Measurements from ENCODE around the gene FLNB. TPM values are rescaled to one million over a fixed set of nuclear protein-coding genes. Genes with fewer than 3 reads are reported as not detected.

Gene FLNB
- total RNA-seq, 2 donors from 2014 or later: 28.0 to 94.4 TPM

DNA sequence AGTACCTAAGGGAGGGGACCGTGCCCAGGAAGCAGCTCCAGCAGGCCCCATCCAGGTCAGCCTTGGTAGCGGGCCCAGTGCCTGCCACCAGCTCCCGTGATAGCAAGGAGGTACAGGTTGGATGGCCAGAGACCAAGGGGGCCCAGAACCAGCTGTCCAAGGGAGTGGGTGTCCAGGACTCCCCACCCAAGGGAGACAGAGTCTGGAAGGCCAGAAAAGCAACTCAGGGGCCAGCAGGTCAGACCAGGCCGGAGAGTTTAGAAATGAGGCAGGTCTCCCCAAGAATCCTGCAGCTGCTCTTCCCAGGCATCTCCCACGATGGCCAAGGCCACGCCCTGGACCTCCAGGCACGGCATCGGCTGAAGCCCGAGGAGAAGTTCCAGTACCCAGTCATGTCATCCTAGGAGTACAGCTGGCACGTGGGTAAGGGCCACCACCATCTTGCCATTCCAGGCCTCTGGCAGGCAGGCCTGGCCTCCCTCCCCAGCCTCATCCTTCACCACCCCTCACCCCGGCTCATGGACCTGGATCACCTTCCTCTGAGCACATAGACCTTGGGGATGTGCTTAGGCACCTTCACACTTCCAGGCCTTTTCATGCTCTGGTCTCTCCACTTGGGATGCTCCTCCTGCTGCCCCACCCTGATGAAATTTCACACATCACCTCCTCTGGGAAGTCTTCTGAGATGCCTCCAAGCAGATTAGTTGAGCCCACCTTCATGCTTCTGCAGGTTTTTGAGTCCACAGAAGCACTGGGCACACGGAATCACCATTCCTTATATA lies 172.1 kb downstream of the FLNB start:
- DNase-seq (no peak), ATAC-seq (no peak)
- intact Hi-C loops (cut with DNase I): no loop called here

DNA sequence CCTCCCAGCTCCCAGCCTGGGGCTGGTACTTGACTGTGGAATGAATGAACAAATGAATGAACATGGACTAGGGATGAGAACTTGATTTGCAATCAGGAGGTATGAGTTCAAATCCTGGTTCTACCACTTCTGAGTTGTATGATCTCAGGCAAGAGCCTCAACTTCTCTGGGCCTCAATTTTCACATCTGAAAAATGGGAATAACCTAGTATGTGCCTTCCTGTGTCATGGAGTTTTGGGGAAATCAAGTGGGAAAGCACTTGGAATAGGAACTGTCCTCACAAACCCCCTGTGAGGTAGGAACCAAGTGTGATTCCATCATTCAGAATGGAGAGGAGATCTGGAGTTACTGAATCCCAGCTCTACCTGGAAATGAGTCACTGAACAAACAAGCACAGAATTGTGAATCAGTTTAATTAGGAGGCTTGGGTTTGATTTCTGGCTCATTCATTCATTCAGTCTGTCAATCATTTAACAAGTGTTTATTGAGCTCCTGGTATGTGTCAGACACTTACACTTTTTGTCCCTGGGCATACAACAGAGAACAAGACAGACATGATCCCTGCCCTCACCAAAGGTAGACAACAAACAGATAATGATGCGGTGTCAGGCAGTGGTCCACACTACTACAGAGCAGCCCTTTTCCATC lies 172.8 kb downstream of the FLNB start:
- ATAC-seq (no peak), DNase-seq (no peak)
- intact Hi-C loops (cut with DNase I): no loop called here

DNA sequence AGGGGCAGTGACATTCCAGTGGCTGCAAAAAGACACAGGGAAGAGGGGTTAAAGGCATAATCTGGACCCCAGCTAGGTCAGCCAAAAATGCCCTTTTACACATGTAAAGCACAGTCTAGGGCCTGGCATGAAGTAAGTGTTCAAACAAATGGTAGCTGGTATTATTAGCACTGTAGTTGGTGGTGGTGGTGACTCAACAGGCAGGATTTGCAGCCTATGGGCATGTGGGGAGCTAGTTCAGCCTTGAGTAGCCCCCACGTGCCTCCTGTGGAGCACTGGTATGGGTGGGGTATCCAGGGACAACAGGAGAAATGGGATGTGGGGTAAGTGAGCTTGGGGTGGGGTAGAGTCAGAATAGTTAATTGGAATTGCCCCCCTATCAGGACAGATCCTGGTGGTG lies 175.0 kb downstream of the FLNB start:
- ATAC-seq (no peak), DNase-seq (no peak)
- intact Hi-C loops (cut with DNase I): no loop called here

DNA sequence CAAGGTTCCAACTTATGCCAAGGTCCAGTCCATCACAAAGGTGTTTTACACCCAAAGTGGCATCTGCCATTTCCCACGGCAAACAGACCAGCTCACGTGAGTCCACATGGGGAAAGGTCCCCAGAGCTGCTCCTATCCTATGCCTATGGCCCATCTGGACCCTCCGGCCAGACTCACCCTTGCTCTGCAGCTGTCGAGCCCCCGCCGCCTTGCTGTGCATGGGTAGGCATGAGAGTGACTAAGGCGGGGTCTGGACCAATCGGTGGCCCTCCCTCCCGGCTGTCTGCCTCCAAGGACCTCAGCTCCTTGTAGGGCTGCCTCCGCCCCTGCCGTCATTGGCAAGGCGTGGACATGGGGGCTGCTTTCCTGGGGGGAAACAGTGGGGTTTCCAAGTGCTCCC lies 175.7 kb downstream of the FLNB start:
- intact Hi-C loops (cut with DNase I): no loop called here
- ATAC-seq (no peak), DNase-seq (no peak)

DNA sequence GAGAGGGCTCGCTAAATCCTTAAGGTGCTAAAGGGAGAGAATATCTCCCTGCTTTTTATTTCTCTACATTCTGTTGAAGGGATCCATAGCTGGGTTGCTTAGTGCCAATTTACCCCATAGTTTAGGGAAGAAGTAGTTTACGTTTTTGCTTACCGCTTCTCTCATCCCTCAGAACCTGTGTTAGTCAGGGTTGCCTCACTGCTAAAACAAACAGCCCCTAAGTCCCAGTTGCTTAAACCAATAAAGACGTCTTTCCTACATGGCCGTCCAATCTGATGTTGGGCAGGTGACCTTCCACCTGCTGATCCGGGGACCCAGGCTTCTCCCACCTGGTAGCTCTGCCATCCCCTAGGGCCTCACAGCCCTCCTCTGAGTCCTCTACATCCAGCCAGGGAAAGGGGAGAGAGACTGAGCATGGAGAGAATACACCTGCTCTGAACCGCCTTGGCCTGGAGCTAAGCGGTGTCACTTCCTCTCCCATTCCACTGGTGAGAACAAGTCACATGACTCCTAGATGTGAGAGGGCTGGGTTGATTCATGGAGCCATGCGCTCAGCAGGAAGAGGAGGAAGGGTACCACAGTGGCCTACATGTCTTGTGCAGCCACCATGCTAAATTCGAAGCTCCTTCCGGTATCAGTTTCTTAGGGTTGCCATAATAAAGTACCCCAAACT lies 176.2 kb downstream of the FLNB start:
- no peak for ATAC-seq
- intact Hi-C loops (cut with DNase I): no loop called here
- no peak for DNase-seq

DNA sequence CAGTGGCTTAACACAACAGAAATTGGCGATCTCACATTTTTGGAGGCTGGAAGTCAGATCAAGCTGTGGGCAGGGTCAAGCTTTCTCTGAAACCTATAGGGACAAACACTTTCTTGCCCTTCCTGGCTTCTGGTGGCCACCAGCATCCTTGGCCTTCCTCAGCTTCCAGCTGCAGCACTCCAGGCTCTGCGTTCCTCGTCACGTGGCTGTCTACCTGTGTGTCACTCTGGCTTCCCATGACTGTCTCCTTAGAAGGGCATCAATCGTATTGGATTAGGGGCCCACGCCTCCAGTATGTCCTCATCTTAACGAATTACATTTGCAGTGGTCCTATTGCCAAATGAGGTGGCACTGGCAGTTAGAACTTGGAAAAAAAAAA lies 176.7 kb downstream of the FLNB start:
- intact Hi-C loops (cut with DNase I): loop anchor here (5.0 kb wide), 2 partner anchors 117 to 227 kb away; no protein-coding TSS in a partner anchor
- DNase-seq (no peak), ATAC-seq (no peak)

DNA sequence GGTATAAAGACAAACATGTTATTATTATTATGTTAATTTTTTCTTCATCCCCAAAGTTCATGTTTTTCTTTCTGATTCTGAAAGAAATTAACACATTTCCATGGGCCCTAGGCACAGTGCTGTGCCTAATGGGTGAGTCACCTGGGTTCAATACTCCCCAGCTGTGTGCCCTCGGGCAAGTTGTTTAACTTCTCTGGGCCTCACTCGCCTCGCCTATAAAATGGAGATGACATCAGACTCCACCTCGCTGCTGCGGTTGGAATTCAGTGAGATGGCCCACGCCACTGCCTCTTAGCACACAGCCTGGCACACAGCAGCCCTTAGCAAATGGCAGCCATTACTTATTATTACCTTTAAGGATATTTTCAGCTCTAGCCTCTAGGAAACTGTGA lies 179.9 kb downstream of the FLNB start:
- no peak for ATAC-seq
- intact Hi-C loops (cut with DNase I): loop anchor here (5.0 kb wide), 2 partner anchors 114 to 224 kb away; no protein-coding TSS in a partner anchor
- no peak for DNase-seq

DNA sequence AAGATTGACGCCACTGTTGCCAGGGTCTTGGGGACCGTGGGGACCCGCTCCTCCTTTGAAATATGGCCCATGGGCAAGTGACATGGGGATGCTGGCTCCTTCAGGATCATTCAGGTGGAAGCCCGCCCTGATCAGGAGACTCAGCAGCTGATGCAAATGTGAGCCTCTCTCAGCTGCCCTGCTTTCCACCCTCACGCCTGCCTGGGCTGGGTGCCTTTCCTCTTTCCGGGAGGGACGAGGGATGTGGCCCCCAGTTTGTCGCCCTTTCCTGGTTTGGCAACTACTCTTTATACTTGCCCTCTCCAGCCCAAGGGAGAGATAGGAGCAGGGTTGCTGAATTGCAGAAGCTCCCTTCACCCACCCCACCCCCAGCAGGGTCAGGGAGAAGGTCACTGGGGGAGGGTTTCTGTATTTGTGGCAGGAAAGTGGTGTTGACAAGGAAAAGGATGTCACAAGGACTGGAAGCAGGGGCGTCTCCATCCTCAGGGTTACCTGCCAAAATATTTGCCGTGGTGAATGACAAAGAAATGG lies 180.8 kb downstream of the FLNB start:
- DNase-seq (no peak), ATAC-seq (peak; percentile 50 to 61)
- intact Hi-C loops (cut with DNase I): loop anchor here (5.0 kb wide), 2 partner anchors 113 to 223 kb away; no protein-coding TSS in a partner anchor

DNA sequence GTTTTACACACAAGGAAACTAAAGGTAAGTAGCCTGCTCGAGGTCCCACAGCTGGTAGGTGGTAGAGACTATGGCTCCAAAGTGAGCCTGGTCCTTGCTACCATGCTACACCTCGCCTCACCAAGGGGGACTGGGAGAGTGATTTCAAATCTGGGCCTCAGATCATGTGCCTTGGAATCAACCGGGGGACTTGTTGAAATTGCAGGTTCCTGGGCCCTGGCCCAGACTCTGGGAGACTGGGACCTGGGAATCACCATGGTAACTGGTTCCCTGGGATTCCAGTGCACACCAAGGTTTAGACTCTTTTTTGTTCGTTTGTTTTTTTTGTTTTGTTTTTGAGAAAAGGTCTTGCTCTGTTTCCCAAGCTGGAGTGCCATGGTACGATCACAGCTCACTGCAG lies 181.5 kb downstream of the FLNB start:
- no peak for DNase-seq
- no peak for ATAC-seq
- intact Hi-C loops (cut with DNase I): loop anchor here (5.0 kb wide), 2 partner anchors 113 to 223 kb away; no protein-coding TSS in a partner anchor

DNA sequence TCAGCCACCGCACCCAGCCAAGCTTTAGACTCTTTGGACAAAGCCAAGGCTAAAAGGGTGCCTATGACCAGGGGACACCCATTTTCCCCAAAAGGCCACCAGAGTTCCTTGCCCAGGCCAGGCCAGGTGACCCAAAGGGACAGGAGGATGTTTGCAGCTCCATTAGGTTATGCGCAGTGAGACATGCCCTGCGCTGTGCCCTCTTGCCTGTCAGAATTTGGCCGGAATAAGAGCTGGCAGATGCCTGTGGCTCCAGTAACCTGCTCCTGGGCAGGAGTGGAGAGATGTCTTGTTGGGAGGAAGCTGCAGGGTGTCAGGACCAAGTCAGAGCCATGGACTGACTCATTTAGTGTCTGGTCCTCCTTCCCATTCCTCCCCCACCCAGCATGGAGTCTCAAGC lies 182.1 kb downstream of the FLNB start:
- intact Hi-C loops (cut with DNase I): no loop called here

DNA sequence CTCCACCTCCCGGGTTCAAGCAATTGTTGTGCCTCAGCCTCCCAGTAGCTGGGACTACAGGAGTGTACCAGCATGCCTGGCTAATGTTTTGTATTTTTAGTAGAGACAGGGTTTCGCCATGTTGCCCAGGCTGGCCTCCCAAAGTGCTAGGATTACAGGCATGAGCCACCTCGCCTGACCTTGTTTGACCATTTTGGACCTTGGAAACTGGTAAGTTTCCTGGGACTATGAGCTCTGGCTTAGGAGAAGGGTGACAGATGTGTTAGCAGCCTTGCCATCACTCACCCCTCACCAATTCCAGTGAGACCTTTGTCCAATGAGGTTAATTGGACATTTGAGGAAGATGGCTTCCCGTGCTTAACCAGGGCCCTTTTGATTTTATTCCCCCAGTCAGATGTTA lies 182.7 kb downstream of the FLNB start:
- no peak for DNase-seq
- no peak for ATAC-seq
- intact Hi-C loops (cut with DNase I): no loop called here

More for the DNA sequence above, 182.1 kb downstream of the FLNB start:
- DNase-seq: no peak
- ATAC-seq: no peak

DNA sequence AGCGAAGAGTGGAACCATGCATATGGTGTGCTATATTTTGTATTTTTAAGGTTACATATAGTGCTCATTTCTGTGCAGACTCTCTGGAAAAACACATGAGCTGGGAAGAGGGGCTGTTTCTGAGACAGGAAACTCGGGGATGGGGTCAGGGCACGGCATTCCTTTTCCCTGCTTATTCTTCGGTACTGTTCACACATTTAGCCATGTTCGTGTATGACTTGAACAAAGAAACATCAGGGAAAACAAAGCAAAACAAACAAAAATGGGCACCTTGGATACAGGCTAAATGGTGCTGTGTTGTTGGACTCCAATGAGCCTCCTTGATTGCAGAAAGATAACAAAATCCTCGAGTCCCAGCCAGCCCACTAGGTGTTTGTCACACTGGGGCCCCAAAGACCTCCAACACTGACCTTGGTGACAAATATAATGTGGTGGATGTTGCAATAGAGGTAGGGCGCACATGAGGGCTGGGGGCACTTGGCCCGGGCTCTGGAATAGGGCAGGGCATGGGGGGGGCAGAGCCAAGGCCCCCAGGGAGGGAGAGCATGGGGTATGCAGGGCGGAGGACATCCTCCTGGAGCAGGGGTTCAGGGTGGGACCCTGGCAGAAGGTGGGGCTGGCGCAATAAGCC lies 183.3 kb downstream of the FLNB start:
- ATAC-seq (no peak), DNase-seq (no peak)
- intact Hi-C loops (cut with DNase I): no loop called here

DNA sequence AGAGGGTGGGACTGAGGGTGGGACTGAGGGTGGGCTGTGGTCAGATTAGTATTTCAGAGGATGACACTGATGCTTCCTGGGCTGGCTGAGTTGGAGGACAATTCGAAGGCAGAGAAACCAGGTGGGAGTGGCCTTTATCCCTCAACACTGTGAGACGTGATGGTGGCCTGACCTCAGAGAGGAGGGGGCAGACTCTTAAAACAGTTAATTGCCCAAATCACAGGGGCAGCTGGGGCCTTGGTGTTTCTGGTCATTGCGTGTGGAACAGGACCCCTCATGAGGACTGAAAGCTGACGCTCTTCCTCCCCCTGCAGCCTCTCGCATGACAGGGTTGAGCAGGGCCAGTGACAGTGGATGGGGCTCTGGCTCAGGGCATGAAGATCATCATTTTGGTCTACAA lies 183.8 kb downstream of the FLNB start:
- intact Hi-C loops (cut with DNase I): no loop called here
- no peak for ATAC-seq
- no peak for DNase-seq

DNA sequence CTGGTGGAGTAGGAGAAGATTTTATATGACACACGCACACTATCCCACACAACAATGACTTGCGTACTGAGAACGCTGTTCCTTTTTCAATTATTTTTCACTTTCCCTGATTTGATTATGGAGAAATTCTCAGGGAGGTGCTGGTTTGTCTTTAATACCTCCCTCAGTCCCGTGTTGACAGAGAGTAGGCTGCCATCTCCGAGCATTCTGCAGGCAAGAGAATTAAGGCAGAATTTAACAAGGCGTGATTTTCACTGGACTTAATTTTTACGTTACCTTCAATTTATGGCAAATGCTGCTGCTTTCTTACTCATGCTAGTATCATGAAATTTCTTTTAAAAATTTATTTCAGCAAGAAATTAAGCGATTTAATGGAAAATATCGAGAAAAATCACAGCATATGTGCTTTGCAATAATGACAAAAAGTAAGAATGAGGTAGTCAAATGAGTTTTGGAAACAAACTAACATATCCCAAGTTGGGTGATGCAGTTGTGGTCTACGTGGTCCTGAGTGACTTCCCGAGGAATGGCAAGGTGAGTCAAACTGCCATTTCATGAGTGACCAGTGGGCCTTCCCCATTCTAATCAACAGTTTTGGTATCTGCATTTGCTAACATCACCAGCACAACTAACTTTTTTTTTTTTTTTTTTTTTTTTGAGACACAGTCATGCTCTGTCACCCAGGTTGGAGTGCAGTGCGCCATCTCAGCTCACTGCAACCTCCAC lies 185.6 kb downstream of the FLNB start:
- ATAC-seq (no peak), DNase-seq (no peak)
- intact Hi-C loops (cut with DNase I): no loop called here

DNA sequence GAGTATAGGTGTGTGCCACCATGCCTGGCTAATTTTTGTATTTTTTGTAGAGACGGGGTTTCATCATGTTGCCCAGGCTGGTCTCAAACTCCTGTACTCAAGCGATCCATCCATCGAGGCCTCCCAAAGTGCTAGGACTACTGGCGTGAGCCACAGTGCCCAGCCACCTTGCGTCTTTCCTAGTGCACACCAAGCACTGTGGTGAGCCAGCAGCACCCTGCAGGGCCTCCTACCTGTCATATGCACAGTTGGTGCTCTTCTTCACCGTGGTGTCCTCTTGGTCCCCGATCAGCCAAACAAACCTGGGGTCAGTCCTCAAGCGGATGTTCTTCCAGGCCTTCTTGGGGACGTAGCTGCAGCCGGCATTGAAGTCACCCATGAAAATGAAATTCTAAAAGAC lies 189.4 kb downstream of the FLNB start:
- intact Hi-C loops (cut with DNase I): no loop called here
- ATAC-seq (no peak), DNase-seq (no peak)

DNA sequence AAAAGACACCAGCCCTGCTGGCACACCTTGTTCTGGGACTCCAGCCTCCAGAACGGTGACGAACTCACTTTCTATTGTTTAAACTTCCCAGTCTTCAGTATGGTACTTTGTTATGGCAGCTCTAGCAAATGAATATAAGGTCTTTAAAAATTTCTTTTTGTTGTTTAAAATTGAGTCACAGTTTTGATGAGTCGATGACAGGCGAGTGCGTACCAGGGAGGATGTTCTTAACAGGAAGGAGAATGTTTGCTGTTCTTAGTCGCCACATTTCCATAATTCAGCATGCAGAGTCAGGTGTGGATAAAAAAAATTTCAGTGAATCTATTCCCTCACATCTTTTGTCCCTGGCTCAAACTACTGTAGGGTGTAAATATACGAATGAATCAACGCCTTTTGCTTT lies 190.1 kb downstream of the FLNB start:
- no peak for ATAC-seq
- intact Hi-C loops (cut with DNase I): no loop called here

DNA sequence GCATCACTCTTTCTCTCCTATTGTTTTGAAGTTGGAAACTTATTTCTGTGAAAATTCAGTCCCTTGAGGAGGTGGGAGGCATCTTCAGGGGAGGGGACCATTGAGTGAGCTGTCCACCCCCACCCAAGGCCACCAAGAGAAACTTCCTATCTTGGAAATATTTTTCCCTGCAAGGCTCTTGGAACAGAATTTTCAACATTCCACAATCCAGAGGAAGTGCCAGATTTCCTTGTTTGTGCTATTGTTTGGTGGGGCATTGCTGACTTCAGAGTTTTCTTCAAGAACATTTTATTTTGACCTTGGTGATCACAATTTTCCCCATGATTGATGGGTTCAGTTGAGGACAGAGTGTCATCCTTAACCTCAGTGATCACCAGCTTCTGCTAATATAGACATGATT lies 190.6 kb downstream of the FLNB start:
- DNase-seq (no peak), ATAC-seq (no peak)
- intact Hi-C loops (cut with DNase I): no loop called here

More for the DNA sequence above, 190.1 kb downstream of the FLNB start:
- no peak for DNase-seq

DNA sequence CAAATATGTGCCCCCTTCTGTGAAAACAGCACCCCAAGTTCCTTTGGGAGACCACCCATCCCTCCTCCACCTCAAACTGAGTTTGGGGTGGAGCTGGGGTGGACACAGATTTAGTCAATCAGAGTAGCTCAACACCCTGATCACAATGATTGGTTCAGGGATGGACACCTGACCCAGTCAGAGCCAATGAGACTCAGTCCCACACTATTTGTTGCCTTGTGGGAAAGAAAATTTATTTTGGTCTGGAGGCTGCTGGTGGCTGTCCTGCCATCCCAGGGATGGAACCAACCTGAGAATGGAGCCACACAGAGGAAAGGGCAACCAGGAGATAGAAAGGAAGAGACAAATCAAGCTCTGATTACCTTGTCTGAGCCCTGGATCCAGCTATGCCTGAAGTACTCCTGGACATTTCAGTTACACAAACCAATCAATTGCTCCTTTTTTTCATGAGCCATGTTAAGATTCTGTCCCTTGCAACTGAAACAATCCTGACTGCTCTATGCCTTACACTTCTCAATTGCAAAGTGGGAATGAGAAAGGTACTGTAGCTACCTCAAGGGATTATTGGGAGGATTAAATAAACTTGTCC lies 192.0 kb downstream of the FLNB start:
- no peak for DNase-seq

More for the DNA sequence above, 192.0 kb downstream of the FLNB start:
- intact Hi-C loops (cut with DNase I): no loop called here
- no peak for ATAC-seq
